Type B pancreatic cell (in vitro differentiated cells): ENCODE results near the gene TOB1. TPM values are rescaled to one million over a fixed set of nuclear protein-coding genes. Genes with fewer than 3 reads are reported as not detected.

Source experiments
- DNase-seq: peaks from one replicate; pipeline ENCODE4 v3.0.0; 2021; ENCODE audit warnings: mixed read lengths; ENCODE audit not compliant: unreplicated experiment; ENCODE audit errors: extremely low spot score
- H3K27ac Mint-ChIP-seq: 2 replicates; pipeline ENCODE4 v1.8.0; 2021; ENCODE audit warnings: mild to moderate bottlenecking, mixed read lengths
- H3K27me3 Mint-ChIP-seq: 2 replicates; pipeline ENCODE4 v1.8.0; 2021; ENCODE audit warnings: mixed read lengths
- H3K36me3 Mint-ChIP-seq: 2 replicates; pipeline ENCODE4 v1.8.0; 2021; ENCODE audit warnings: mixed read lengths
- H3K4me1 Mint-ChIP-seq: one replicate; pipeline ENCODE4 v1.8.0; 2021; ENCODE audit warnings: mixed read lengths; ENCODE audit not compliant: unreplicated experiment
- H3K4me3 Mint-ChIP-seq: 2 replicates; pipeline ENCODE4 v1.8.0; 2021; ENCODE audit warnings: mild to moderate bottlenecking, mixed read lengths
- H3K9me3 Mint-ChIP-seq: 2 replicates; pipeline ENCODE4 v1.8.0; 2021; ENCODE audit warnings: mixed read lengths
- CTCF ChIP-seq: fragments of 200-600 bp; sonication (generic); conservative IDR thresholded peaks from 2 replicates; pipeline ENCODE4 v1.5.0; 2021; ENCODE audit warnings: antibody characterized with exemption, mild to moderate bottlenecking
- total RNA-seq: library from RNA; stranded (reverse); gene quantifications from 2 replicates; pipeline ENCODE4 v1.2.1, GENCODE V29; 2021; ENCODE audit warnings: low replicate concordance

Gene TOB1
- total RNA-seq, 1 donor from 2014 or later, result 54.9 TPM

- H3K4me3 Mint-ChIP-seq, result no peak overlapping the region
- H3K36me3 Mint-ChIP-seq, result no peaks in the 10 kb centered on the region
- H3K9me3 Mint-ChIP-seq, result peaks cover 5% of the 10 kb centered on the region
- H3K27me3 Mint-ChIP-seq, result peaks cover 8% of the 10 kb centered on the region
- no peak overlapping the region for H3K27ac Mint-ChIP-seq
- no peak for TF ChIP-seq CTCF
- DNase-seq, result no peak
- H3K4me1 Mint-ChIP-seq, result peaks cover 9% of the 10 kb centered on the region
These were observed 49.9 kb downstream of the TOB1 start for GRCh38 chr17:50816271-50816670.

GRCh38 chr17:50815400-50815799 is 50.8 kb downstream of the TOB1 start:
- no peaks in the 10 kb centered on the region for H3K36me3 Mint-ChIP-seq
- peaks cover 5% of the 10 kb centered on the region for H3K9me3 Mint-ChIP-seq
- H3K27ac Mint-ChIP-seq, result no peak overlapping the region
- H3K4me1 Mint-ChIP-seq, result peaks cover 12% of the 10 kb centered on the region
- no peak for DNase-seq
- peaks cover 8% of the 10 kb centered on the region for H3K27me3 Mint-ChIP-seq
- H3K4me3 Mint-ChIP-seq, result no peak overlapping the region
- TF ChIP-seq CTCF, result no peak

GRCh38 chr17:50813583-50813982 is 52.6 kb downstream of the TOB1 start:
- peaks cover 6% of the 10 kb centered on the region for H3K27me3 Mint-ChIP-seq
- DNase-seq, result no peak
- no peak overlapping the region for H3K27ac Mint-ChIP-seq
- H3K4me3 Mint-ChIP-seq, result no peak overlapping the region
- H3K36me3 Mint-ChIP-seq, result no peaks in the 10 kb centered on the region
- TF ChIP-seq CTCF, result no peak
- H3K4me1 Mint-ChIP-seq, result peaks cover 12% of the 10 kb centered on the region
- peaks cover 5% of the 10 kb centered on the region for H3K9me3 Mint-ChIP-seq

Other genes starting within 250 kb of the TOB1 start
- gene ABCC3, start 231.5 kb downstream of the TOB1 start, total RNA-seq, result 10.6 and 13.3 TPM in 2 replicates
- gene ANKRD40, start 158.4 kb downstream of the TOB1 start, total RNA-seq, result 21.0 and 38.4 TPM in 2 replicates
- gene LUC7L3, start 146.8 kb downstream of the TOB1 start, total RNA-seq, result 83.4 and 157 TPM in 2 replicates
- 0.90 TPM in 1 of 2 replicates, not detected in the other for gene ANKRD40CL, start 98.8 kb downstream of the TOB1 start, total RNA-seq
- 1.7 TPM in 1 of 2 replicates, not detected in the other for gene WFIKKN2, start 30.8 kb downstream of the TOB1 start, total RNA-seq